Renal cortex interstitium (tissue), 15 donors: ENCODE data around the gene CD80. TPM values are rescaled to one million over a fixed set of nuclear protein-coding genes. Genes with fewer than 3 reads are reported as not detected.
"Not testable (repeated sequence)": the region's sequence is repeated elsewhere in the genome, so short reads cannot be mapped to it uniquely, and the experiment has no call there.

Experiments used
- DNase-seq, 11 donors: peaks; one replicate each; pipeline ENCODE4 v3.0.0-alpha.2; 2013; ENCODE audit warnings: low read depth in 9 of 11, low spot score in 4 of 11; ENCODE audit errors: extremely low read depth in 1 of 11
- long read RNA-seq, 16 experiments: transcript quantifications; one replicate each; lab custom pipeline, GENCODE V29; 2026
- polyA plus RNA-seq, 3 donors: library from polyadenylated mRNA; unstranded; fragments of 120-200 nt; gene quantifications; one replicate each; pipeline ENCODE4 v1.2.1, GENCODE V29; 2013; ENCODE audit not compliant: insufficient read length in 3 of 3

The CD80 gene, protein sequence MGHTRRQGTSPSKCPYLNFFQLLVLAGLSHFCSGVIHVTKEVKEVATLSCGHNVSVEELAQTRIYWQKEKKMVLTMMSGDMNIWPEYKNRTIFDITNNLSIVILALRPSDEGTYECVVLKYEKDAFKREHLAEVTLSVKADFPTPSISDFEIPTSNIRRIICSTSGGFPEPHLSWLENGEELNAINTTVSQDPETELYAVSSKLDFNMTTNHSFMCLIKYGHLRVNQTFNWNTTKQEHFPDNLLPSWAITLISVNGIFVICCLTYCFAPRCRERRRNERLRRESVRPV
- under 1 TPM; 0.17 to 0.27 (median 0.17) TPM for polyA plus RNA-seq
- long read RNA-seq, donor 1 = 0 reads
- long read RNA-seq, donor 2 = 0 reads
- long read RNA-seq, donor 3 = 0 reads
- long read RNA-seq, donor 4 = 0 reads
- long read RNA-seq, donor 5 = 0 reads
- long read RNA-seq, donor 6 = 0 reads
- long read RNA-seq, donor 7 = 0 reads
- long read RNA-seq, donor 8 = 0 reads
- long read RNA-seq, donor 9 = 0 reads
- long read RNA-seq, donor 10 = 0 reads
- long read RNA-seq, donor 11 = 0 reads
- long read RNA-seq, donor 12 = 0 reads
- long read RNA-seq, donor 13 = 0 reads
- long read RNA-seq, donor 14 = 0 reads
- long read RNA-seq, donor 15 = 0 reads
- long read RNA-seq, donor 16, partial matches to known transcripts = 18 of 18 reads
- long read RNA-seq, donor 16, other reads (novel, unspliced or antisense) = 0 of 18 reads

DNA sequence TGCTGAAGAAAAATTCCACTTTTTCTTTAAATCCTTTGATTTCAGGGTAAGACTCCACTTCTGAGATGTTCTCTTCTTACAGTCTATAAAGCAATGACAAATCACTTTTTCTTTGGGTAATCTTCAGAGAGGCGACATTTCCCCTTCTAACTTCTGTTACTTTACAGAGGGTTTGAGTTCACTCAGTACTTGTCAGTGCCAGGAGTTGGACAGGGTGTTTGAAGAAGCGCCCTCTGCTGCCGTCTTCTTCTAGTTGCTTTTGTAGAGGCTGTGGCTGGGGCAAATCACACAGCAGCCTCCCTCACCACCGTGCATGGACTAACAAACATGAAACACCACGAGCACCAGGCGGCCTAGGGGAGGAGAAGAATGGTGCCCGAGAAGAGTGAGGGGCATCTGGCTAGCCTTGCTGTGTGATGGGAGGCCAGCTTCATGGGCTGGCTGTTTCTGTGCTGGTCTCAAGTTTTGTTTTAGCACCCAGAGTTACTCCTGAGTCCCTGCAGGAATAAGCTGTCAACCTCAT, at the start of gene CD80:
Gene CD80 (minus strand): TSS at position 174 of the 523 bp plus-strand sequence. CDS start 1,886 bp downstream, outside the sequence.
- no peak for DNase-seq

DNA sequence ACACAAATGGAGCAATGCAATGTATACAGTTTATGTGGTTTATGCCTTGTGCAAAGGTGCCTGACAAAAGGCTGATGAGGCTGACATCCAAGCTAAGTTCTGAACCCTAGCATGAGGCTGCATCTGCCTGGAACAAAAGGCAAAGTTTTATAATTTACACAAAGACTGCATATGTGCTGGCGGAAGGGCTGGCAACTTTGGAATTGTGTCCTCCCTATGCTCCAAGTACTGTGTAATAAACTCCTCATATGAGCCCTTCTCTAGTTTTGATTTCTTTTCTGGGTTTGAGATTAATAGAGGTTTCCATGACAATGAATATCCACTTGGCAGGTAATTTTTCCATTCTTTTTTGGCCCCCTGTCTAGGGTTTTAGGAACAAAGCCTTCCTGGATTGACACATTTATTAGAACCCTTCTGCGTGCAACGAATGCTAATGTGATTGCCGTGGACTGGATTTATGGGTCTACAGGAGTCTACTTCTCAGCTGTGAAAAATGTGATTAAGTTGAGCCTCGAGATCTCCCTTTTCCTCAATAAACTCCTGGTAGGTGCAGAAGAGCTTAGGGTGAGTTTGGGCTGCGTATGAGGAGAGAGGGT, 49.1 kb upstream of the CD80 start:
- DNase-seq = no peak

DNA sequence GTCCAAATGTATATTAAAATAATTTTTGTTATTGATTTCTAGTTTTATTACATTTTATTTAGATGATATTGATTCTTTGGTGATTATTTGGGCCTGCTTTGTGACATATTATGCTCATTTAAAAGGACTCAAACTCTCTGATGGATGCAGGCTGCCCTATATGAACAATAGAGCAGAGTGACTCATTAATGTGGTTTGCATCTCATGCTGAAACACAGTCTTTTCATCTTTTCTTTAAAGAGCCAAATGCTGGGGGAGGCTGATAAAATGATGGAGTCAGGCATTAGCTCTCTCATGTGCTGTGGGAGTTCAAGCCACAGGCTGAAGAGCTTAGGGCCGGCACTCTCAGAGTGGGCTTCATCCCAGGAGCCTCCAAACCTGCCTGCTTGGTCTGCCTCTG, 45.5 kb upstream of the CD80 start:
- DNase-seq = no peak

DNA sequence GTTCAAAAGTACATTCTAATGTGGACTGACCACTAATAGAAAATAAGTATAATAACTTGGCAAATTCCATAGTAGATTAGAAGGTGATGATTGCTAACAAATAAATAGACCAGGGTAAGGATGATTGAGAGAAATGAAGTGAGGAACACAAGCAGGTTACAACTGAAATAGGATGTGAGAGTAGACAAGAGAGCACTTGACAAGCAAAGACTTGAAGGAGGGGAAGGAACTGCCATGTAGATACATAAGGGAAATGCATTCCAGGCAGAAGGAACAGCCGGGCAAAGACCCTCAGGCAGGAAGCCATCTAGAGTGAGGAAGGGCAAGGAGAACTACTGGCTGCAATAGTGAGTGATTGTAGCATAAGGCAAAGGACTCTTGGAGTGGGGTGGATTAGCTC, 43.3 kb upstream of the CD80 start:
- DNase-seq = no peak

DNA sequence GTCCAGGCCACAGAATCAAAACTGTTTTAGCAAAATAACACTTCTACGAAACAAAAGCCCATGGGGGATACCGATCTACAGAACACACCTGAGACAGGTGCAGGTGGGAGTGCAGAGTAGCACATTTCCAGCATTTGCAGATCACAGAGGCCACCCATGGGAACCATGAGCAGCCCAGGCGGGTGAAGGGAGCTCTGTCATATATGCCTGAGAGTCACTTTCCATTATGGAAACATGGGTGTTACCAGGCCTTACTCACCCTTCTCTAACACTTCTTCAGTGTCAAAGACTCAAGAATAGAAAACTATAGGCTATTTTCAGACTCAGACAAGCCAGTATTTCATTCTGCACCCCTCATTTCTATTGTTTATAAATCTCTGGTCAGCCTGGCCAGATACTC, 41.7 kb upstream of the CD80 start:
- DNase-seq = no peak

DNA sequence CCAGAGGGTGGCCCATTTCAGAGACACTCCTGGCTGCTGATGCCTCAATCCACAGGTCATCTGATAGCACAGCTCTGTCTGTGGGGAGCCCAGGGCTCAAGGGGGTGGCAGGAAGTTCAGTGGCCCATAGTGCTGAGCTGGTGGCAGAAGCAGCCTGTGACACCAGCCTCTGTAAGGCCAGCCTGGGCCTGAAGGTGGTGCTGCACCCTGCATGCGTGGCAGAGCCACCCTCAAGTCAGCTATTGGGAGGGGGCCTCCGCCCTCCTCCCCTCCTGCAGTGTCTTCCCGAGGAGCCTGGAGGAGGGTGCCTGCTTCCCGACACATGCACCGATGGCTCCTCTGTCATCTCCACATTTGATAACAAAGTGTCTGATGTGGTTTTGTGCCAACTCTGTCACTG, 41.3 kb upstream of the CD80 start:
- DNase-seq = no peak

DNA sequence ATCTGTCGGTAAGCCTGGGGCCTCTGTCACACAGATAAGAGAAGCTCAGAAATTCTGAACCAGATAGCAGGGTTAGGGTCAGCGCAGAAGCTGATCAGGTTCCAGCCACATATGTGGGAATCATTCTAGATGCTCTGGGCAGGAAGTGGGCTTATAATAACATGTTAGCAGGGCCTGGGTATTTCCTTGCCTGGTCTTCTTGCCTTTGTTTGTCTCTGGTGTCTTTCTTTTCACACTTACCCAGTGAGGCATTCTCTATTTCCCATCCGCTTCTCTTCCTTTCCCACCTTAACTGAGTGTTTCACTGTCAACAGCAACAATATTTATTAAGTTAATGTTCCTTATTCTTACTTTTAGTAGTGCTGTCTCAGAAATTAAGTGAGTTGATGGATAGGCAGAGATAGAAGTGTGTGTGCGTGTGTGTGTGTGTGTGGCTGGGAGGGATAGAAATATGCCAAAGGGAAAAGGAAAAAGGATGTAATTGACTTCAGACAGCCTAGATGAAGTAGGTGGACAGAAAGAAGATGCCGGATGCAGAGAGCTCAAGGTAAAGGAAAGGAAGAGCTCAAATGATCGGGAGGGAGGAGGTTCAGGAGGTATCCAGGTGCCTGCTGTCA, 40.3 kb upstream of the CD80 start:
- no peak for DNase-seq

DNA sequence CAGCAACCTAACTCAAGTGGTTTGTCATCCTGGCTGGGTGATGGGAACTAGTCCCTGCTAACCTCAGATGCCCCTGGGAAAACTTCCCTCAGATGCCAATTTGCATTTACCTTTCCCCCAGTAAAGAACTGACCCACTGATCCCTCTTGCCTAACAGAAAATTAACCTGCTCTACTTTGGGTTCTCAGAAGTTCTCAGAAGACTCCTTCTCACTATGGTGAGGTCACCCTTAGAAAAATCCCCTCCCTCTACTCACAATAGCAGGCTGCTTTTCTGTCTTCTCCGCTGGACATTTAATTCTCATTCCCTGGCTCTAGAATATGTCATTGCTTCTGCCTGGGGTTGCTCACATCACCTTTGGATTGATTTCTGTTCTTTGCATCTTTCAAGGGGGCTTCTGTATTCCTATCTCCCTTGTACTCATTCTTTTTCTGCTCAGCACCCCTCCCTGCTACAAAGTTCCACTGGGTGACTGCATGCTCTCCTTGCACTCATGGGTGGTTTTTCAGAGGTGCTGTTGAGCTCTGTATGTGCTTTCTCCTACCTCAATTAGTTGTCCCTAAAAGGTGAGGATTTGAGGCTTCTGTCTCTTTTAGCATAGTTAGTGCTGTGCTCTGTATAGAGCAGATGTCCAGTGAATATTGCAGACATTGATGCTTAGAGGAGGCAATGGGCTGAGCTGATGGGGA, 39.1 kb upstream of the CD80 start:
- DNase-seq = no peak

DNA sequence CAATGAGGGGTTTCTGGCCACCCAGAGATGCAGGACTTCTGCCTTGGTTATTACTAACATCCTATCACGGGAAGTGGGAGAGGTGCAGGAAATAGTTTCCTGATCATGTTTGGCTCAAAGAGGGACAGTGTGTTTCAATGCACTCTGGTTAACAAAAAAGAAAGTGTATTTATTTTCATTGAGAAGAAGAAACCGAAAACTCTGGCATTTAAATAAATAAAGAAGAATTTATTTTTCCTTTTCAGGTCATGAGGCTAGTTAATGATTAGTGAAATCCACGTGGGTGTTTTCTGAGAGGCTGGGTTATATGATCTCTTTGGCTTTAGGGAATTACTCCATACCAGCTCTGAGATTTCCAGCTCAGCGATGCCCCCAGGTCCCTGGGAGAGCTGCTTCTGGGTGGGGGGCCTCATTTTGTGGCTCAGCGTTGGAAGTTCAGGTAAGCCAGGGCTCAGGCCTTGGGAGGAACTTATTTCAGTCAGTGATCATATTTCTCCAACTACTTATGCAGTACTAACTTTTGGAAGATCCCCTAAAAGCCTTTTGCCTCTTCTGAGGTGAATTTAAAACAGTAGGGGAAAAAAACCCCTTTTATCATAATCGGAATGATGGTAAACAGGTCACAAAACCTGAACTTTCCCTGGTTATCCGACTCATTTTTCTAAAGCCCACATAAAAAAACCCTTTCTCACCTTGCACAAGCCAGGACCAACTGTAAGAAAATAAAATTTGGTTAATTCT, 38.3 kb upstream of the CD80 start, which contains the start of gene PLA1A:
Gene PLA1A (plus strand): TSS at position 338 of the 741 bp plus-strand sequence. CDS start 29 bp downstream, at position 367.
- DNase-seq = peak in 6 of 11 donors; percentile 19 to 57 (median 26)

DNA sequence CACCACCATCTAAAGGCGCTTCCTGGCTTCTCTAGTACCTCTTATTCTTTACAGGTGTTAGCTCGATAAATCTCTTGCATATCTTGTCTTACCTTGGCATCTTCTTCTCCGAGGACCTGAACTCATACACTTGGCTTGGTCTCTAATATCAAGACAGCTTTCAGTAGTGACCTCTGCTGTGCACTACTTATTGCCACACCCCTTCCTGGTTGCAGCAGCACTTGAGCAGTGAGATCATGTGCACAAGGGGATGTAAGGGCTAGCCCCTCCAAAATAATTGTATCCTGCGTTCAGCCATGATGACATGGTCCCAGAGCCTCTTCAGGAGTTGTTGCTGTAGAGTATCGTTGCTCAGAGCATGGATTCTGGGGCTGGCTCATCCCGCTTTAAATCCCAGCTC, 37.0 kb upstream of the CD80 start:
- DNase-seq = no peak

DNA sequence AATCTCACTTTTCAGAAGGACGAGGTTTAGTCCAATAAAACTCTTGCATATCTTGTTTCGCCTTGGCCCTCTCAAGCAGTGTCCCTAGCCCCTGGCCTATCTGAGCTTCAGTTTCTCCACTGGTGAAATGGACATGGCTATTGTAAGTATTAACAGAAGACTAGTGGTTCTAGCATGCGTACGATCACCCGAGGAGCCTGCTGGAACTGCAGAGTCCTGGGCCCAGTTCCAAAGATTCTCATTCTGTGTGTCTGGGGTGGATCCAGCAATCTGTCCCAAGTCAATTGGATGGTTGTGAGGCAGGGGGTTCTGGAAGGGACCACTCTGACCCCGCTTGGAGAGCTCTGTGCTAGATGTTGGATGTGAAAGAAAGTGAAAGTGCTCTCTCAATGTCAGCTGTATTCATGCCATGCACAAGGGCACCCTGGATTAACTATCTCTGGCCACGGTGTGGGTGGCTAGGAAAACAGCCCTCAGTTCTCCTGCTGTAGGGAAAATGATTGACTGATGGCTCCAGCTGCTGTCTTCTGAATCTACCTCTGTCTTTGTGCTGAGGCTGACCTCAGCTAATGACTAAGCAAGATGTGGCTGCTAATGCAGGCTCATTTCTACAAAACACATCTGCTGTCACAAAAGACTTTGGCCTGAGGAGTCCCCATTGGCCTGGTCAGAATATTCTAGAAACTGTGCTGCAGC, 36.4 kb upstream of the CD80 start:
- DNase-seq = no peak

DNA sequence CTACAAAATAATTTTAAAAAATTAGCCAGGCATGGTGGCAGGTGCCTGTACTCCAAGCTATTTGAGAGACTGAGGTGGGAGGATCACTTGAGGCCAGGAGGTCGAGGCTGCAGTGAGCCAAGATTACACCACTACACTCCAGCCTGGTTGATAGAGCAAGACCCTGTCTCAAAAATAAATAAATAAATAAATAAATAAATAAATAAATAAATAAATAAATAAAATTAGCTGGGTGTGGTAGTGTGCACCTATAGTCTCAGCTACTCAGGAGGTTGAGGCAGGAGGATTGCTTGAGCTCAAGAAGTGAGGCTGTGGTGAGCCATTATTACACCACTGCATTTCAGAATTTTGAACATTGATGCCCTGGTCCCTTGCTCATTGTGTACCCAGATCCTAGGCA, 35.5 kb upstream of the CD80 start:
- not testable (repeated sequence) for DNase-seq

DNA sequence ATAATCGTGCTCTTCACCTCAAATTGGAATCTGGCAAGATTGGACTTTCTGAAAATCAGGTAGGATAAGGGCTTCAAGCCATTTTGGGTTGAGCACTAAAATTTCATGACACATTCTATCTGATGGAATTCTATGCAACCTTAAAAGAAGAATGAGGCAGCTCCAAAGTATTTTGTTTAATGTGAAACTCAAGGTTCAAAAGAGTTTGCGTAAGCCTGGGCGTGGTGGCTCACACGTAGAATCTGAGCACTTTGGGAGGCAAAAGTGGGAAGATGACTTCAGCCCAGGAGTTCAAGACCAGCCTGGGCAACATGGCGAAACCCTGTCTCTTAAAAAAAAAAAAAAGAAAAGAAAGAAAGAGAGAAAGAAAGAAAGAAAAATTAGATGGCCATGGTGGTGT, 34.7 kb upstream of the CD80 start:
- DNase-seq = no peak

DNA sequence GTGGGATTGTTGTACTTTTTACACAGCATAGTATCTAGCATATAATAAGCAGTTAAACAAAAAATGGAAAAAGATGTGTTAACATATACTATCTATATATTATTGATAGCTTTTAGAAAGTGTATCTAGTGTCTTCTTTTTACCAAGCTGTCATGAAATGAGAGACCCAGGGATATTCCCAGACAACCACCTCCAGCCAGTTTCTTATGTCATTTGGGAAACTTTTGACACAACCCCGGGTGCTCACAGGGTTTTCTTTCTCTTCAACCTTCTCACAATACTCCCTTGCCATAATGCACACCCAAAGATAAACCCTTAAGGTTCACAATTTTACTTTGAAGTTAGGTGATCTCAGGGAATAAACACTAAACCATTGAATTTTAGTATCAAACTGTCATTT, 33.4 kb upstream of the CD80 start:
- DNase-seq = no peak

DNA sequence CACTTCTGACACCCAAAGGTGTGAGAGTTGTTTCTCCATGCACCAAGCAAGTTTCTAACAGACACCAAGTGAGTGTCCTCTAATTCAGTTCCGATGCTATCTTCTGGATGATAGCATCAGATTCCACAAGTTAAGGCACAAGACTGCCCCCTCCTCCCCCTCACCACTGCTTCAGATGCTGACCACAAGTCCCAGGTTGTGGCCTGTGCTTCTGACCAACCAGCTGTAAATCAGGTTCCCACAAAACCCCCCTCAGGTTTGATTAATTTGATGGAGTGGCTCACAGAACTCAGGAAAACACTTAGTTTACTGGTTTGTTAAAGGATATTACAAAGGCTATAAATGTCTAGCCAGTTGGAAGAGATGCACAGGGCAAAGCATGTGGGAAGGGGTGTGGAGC, 31.3 kb upstream of the CD80 start:
- DNase-seq = no peak

DNA sequence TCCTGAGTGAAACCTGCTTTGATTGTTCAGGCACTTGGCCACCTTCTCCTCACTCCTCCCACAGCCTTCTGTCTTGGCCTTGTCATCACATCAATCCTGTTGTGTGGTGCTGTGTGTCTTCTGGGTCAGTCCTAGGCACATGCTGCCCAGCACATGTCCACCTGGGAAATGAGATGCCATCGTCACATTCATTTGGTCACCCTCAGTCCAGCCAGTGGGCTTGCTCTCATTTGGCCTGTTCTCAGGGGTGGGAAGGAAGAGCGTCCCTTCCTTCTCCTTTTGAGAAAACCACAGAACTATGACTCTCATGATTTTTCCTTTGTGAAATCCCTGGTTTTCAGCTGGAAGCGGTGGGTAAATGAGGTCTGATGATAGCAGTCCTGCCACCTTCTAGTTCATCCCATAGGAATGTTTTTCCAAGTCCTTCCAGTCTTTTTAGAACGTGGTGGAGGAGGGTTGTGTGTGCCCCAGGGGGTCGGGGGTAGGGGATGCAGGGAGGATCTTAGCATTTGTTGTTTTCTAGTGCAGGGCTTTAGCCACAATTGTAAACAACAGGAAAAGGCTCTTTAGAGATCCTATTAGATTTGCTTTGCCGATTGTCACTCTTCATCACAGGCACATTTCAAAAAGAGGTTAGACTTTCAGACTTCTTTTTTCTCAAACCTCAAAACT, 29.8 kb upstream of the CD80 start:
- DNase-seq = no peak

DNA sequence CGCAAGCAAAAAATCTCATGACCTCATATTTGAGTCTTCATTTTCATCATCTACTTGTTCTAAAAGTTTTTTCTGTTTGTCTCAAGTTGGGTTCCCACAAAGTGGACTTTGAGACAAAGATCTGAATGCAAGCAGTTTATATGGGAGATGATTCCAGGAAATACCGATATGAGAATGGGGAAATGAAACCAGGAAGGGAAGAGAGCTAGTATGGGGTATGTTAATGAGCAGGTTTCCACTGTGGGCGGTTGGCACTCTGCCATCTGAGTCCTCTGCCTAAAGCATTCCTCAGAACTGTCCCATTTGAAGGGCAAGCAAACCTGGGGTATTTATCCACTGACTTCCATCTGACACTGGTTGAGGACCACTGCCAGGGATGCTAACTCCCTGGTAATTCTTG, 28.7 kb upstream of the CD80 start:
- DNase-seq = no peak
